Panc1 (cell line): ENCODE measurements around the gene PHF20.

Experiments
- POLR2AphosphoS5 ChIP-seq: IDR thresholded peaks from 2 replicates; pipeline ENCODE4 v1.6.1; 2012; ENCODE audit warnings: mild to moderate bottlenecking, low read depth, low read length, moderate library complexity
- TF ChIP-seq, protein P1 (sequence below): fragments of 450-650 bp; IDR thresholded peaks from 2 replicates; pipeline ENCODE4 v1.5.1; 2017; ENCODE audit warnings: mild to moderate bottlenecking
- TF ChIP-seq, protein P2 (sequence below), 2 experiments: IDR thresholded peaks; 2 replicates each; pipeline ENCODE4 v1.6.1; 2011 to 2012; ENCODE audit warnings: low read depth in 2 of 2, control low read depth in 1 of 2, low read length in 1 of 2, mild to moderate bottlenecking in 1 of 2, moderate library complexity in 1 of 2; ENCODE audit not compliant: insufficient read depth in 1 of 2

DNA sequence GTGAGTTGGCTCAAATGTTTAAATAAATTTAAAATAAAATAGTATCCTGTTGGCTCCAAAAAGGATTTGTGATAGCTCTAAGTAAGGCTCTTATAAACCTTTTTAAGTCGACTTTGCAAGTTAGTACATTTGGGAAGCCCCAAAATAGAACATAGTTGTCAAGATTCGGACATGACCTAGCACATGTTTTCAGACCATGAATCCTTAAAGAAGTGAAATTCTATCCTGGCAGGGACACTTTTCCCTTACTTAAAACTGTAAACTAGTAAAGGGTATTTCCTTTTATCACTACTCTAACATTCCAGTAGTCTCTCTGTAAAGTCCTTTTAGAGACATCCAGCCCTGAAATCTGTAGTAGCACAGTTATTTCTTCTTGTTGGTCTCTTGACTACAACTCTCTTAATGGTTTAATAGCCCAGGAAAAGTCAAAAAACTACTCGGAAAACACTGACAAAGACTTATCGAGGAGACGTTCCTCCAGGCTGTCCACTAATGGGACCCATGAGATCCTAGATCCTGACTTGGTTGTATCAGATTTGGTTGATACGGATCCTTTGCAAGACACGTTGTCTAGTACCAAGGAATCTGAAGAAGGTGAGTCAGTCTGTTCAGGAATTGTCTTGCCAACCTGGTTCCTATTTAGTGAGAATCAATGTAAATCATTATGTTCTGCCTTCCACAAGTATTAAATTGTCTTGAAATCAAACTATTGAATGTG, 98.9 kb downstream of the PHF20 start:
- TF ChIP-seq, protein P1, sequence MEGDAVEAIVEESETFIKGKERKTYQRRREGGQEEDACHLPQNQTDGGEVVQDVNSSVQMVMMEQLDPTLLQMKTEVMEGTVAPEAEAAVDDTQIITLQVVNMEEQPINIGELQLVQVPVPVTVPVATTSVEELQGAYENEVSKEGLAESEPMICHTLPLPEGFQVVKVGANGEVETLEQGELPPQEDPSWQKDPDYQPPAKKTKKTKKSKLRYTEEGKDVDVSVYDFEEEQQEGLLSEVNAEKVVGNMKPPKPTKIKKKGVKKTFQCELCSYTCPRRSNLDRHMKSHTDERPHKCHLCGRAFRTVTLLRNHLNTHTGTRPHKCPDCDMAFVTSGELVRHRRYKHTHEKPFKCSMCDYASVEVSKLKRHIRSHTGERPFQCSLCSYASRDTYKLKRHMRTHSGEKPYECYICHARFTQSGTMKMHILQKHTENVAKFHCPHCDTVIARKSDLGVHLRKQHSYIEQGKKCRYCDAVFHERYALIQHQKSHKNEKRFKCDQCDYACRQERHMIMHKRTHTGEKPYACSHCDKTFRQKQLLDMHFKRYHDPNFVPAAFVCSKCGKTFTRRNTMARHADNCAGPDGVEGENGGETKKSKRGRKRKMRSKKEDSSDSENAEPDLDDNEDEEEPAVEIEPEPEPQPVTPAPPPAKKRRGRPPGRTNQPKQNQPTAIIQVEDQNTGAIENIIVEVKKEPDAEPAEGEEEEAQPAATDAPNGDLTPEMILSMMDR: no peak
- TF ChIP-seq, protein P2, sequence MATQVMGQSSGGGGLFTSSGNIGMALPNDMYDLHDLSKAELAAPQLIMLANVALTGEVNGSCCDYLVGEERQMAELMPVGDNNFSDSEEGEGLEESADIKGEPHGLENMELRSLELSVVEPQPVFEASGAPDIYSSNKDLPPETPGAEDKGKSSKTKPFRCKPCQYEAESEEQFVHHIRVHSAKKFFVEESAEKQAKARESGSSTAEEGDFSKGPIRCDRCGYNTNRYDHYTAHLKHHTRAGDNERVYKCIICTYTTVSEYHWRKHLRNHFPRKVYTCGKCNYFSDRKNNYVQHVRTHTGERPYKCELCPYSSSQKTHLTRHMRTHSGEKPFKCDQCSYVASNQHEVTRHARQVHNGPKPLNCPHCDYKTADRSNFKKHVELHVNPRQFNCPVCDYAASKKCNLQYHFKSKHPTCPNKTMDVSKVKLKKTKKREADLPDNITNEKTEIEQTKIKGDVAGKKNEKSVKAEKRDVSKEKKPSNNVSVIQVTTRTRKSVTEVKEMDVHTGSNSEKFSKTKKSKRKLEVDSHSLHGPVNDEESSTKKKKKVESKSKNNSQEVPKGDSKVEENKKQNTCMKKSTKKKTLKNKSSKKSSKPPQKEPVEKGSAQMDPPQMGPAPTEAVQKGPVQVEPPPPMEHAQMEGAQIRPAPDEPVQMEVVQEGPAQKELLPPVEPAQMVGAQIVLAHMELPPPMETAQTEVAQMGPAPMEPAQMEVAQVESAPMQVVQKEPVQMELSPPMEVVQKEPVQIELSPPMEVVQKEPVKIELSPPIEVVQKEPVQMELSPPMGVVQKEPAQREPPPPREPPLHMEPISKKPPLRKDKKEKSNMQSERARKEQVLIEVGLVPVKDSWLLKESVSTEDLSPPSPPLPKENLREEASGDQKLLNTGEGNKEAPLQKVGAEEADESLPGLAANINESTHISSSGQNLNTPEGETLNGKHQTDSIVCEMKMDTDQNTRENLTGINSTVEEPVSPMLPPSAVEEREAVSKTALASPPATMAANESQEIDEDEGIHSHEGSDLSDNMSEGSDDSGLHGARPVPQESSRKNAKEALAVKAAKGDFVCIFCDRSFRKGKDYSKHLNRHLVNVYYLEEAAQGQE (IDR thresholded peaks at IDR 0.05; ENCODE audit: insufficient read depth in 1 of 2, low read depth in 2 of 2, low read length in 1 of 2): no peak
- TF ChIP-seq POLR2AphosphoS5: no peak
